A549 (cell line): ENCODE measurements around the gene ZNF683. TPM values are rescaled to one million over a fixed set of nuclear protein-coding genes. Genes with fewer than 3 reads are reported as not detected.
"Not testable (repeated sequence)": the region's sequence is repeated elsewhere in the genome, so short reads cannot be mapped to it uniquely, and the experiment has no call there.

Experiments
- ATAC-seq, 2 experiments: fragments of 200-7000 bp in 1 of 2; fragments of >200 bp in 1 of 2; cut with Nextera tagmentation in 1 of 2; cut with Tn5 transposase in 1 of 2; 3 replicates each; pipeline versions ENCODE4 v1.8.0 to v1.9.1; 2018 to 2020; ENCODE audit warnings: mild to moderate bottlenecking in 1 of 2, moderate library complexity in 1 of 2
- CTCF ChIA-PET: fragments of 300-600 bp; sonication (Branson Sonifier 250); formaldehyde crosslinking; extraction: SDS; loops from one replicate; lab custom pipeline; 2021; ENCODE audit warnings: antibody characterized with exemption, inconsistent platforms; lab: Yijun Ruan, JAX
- POLR2A ChIA-PET: fragments of 350-600 bp; formaldehyde crosslinking; extraction: SDS; loops from one replicate; lab custom pipeline; 2021; ENCODE audit warnings: antibody characterized with exemption, inconsistent platforms; lab: Yijun Ruan, JAX
- DNase-seq, 2 experiments: peaks; one replicate each; pipeline versions ENCODE4 v3.0.0 to v3.0.0-alpha.2; 2011 to 2016; ENCODE audit warnings: low read depth in 1 of 2, low spot score in 1 of 2
- FAIRE-seq: peaks from 2 replicates; lab custom pipeline; 2011; peaks lifted over from hg19 to GRCh38; lab: Jason Lieb, UNC
- H3K27ac ChIP-seq, 2 experiments: fragments of >200 bp; sonication (Bioruptor Twin); formaldehyde crosslinking; 3 replicates each; pipeline ENCODE4 v1.5.1; 2016 to 2017
- H3K4me1 ChIP-seq: fragments of >200 bp; sonication (Bioruptor Twin); formaldehyde crosslinking; 3 replicates; pipeline ENCODE4 v1.6.1; 2016
- H3K4me2 ChIP-seq: fragments of >200 bp; sonication (Bioruptor Twin); formaldehyde crosslinking; 3 replicates; pipeline ENCODE4 v1.6.1; 2016
- H3K4me3 ChIP-seq: fragments of >200 bp; sonication (Bioruptor Twin); formaldehyde crosslinking; 3 replicates; pipeline ENCODE4 v1.5.1; 2016
- H3K9me3 ChIP-seq: fragments of >200 bp; sonication (Bioruptor Twin); formaldehyde crosslinking; 3 replicates; pipeline ENCODE4 v1.6.1; 2016
- CBX8 ChIP-seq: fragments of 200-600 bp; sonication (generic); IDR thresholded peaks from 2 replicates; pipeline ENCODE4 v1.6.1; 2016
- CEBPB ChIP-seq, 2 experiments: fragments of >200 bp in 1 of 2; sonication (Bioruptor Twin) in 1 of 2; formaldehyde crosslinking in 1 of 2; IDR thresholded peaks; 2 replicates each; pipeline ENCODE4 v1.6.1; 2012 to 2016
- CTCF ChIP-seq: fragments of >200 bp; sonication (Bioruptor Twin); formaldehyde crosslinking; IDR thresholded peaks from 3 replicates; pipeline ENCODE4 v1.5.1; 2016
- E2F6 ChIP-seq: IDR thresholded peaks from 2 replicates; pipeline ENCODE4 v1.6.1; 2012; ENCODE audit warnings: low read depth, borderline replicate concordance
- EHMT2 ChIP-seq: fragments of 200-600 bp; sonication (generic); IDR thresholded peaks from 2 replicates; pipeline ENCODE4 v1.6.1; 2016; ENCODE audit warnings: antibody characterized with exemption, low read depth, mild to moderate bottlenecking, moderate library complexity
- EP300 ChIP-seq, 2 experiments: fragments of >200 bp; sonication (Bioruptor Twin); formaldehyde crosslinking; IDR thresholded peaks; 2 replicates in 1 of 2; 3 replicates in 1 of 2; pipeline ENCODE4 v1.6.1; 2016 to 2017
- ESRRA ChIP-seq: fragments of 150-350 bp; IDR thresholded peaks from 2 replicates; pipeline ENCODE4 v1.6.1; 2014; ENCODE audit warnings: mild to moderate bottlenecking, low read length, borderline replicate concordance
- HOXB13 ChIP-seq: fragments of 250-450 bp; sonication (Bioruptor Pico); IDR thresholded peaks from 2 replicates; pipeline ENCODE4 v1.5.0; 2020; ENCODE audit warnings: low read depth, mild to moderate bottlenecking, moderate library complexity
- JUN ChIP-seq, 2 experiments: fragments of >200 bp; sonication (Bioruptor Twin); formaldehyde crosslinking; IDR thresholded peaks; 2 replicates in 1 of 2; 3 replicates in 1 of 2; pipeline ENCODE4 v1.6.1; 2016 to 2017
- JUNB ChIP-seq: fragments of >200 bp; sonication (Bioruptor Twin); formaldehyde crosslinking; IDR thresholded peaks from 2 replicates; pipeline ENCODE4 v1.6.1; 2016
- KDM1A ChIP-seq: fragments of 200-600 bp; sonication (generic); IDR thresholded peaks from 2 replicates; pipeline ENCODE4 v1.6.1; 2016; ENCODE audit warnings: low read depth, mild to moderate bottlenecking
- KDM5A ChIP-seq: fragments of 200-600 bp; sonication (generic); IDR thresholded peaks from 2 replicates; pipeline ENCODE4 v1.6.1; 2016; ENCODE audit warnings: antibody characterized with exemption, mild to moderate bottlenecking
- MAFK ChIP-seq: fragments of 450-650 bp; IDR thresholded peaks from 2 replicates; pipeline ENCODE4 v1.6.1; 2014; ENCODE audit not compliant: partially characterized antibody
- MYC ChIP-seq: IDR thresholded peaks from 2 replicates; pipeline ENCODE4 v1.6.1; 2012; ENCODE audit warnings: mild to moderate bottlenecking, inconsistent platforms, low read length, improper control_type of control experiment, borderline replicate concordance
- NPAS2 ChIP-seq: fragments of 250-450 bp; sonication (Bioruptor Pico); IDR thresholded peaks from 2 replicates; pipeline ENCODE4 v1.8.0; 2022; ENCODE audit warnings: mild to moderate bottlenecking, moderate library complexity, borderline replicate concordance
- NR3C1 ChIP-seq: fragments of >200 bp; sonication (Bioruptor Twin); formaldehyde crosslinking; IDR thresholded peaks from 3 replicates; pipeline ENCODE4 v1.6.1; 2017
- POLR2A ChIP-seq: IDR thresholded peaks from 2 replicates; pipeline ENCODE4 v1.6.1; 2012; ENCODE audit warnings: mild to moderate bottlenecking, low read length
- RAD21 ChIP-seq, 2 experiments: fragments of >200 bp in 1 of 2; sonication (Bioruptor Twin) in 1 of 2; formaldehyde crosslinking in 1 of 2; IDR thresholded peaks in 1 of 2; conservative IDR thresholded peaks in 1 of 2; 2 replicates in 1 of 2; 3 replicates in 1 of 2; pipeline ENCODE4 v1.6.1; 2012 to 2018; ENCODE audit warnings: inconsistent platforms in 1 of 2
- RCOR1 ChIP-seq: fragments of 150-350 bp; IDR thresholded peaks from 2 replicates; pipeline ENCODE4 v1.6.1; 2014; ENCODE audit warnings: antibody characterized with exemption, low read length, low read depth
- REST ChIP-seq: fragments of 200-600 bp; sonication (generic); IDR thresholded peaks from 2 replicates; pipeline ENCODE4 v1.6.1; 2016; ENCODE audit warnings: antibody characterized with exemption, mild to moderate bottlenecking, moderate library complexity
- RFX5 ChIP-seq: fragments of 450-650 bp; IDR thresholded peaks from 2 replicates; pipeline ENCODE4 v1.7.1; 2014; ENCODE audit warnings: antibody characterized with exemption, mild to moderate bottlenecking, moderate library complexity
- SMC3 ChIP-seq: fragments of >200 bp; sonication (Bioruptor Twin); formaldehyde crosslinking; IDR thresholded peaks from 3 replicates; pipeline ENCODE4 v1.6.1; 2018; ENCODE audit warnings: inconsistent platforms
- ZC3H11A ChIP-seq: fragments of 450-650 bp; IDR thresholded peaks from 2 replicates; pipeline ENCODE4 v1.6.1; 2014; ENCODE audit warnings: antibody characterized with exemption, mild to moderate bottlenecking
- ZNF302 ChIP-seq: fragments of 250-450 bp; sonication (Bioruptor Pico); IDR thresholded peaks from 2 replicates; pipeline ENCODE4 v1.9.0; 2021; ENCODE audit warnings: inconsistent platforms, mild to moderate bottlenecking, moderate library complexity
- ZSCAN20 ChIP-seq: fragments of 250-450 bp; sonication (Bioruptor Pico); IDR thresholded peaks from 2 replicates; pipeline ENCODE4 v1.8.0; 2022; ENCODE audit warnings: mild to moderate bottlenecking, moderate library complexity
- WGBS: methylation state at CpG from one replicate; pipeline ENCODE4 v1.1.6; 2017; ENCODE audit errors: missing lambda C conversion rate; 5-methylcytosine and 5-hydroxymethylcytosine counted together
- polyA plus RNA-seq, 4 experiments: library from polyadenylated mRNA; depleted of rRNA in 3 of 4; stranded (reverse); fragments of >200 nt; fragmentation: RNase III in 1 of 4; extraction: RNeasy Plus Mini Kit Qiagen cat#74134 plus additional on column Dnase treatment in 1 of 4; gene quantifications; 2 replicates in 3 of 4; 3 replicates in 1 of 4; pipeline ENCODE4 v1.2.3, GENCODE V29; 2011 to 2017

The ZNF683 gene
- polyA plus RNA-seq, 2 of the 4 experiments (the other 2 are of a cell fraction) = not detected

GRCh38 chr1:26378088-26378878 is 5.7 kb upstream of the ZNF683 start (continued):
- TF ChIP-seq ESRRA (no peak), CTCF (no peak), ZC3H11A (no peak), NR3C1 (no peak), JUN (IDR thresholded peaks at IDR 0.05) (peak in 1 of 2 experiments; percentile 28; a peak in 1 of 5 replicates), EP300 (IDR thresholded peaks at IDR 0.05) (peak; percentile 14 to 17; a peak in 2 of 5 replicates), MAFK (no peak), EHMT2 (no peak)

- H3K4me3 ChIP-seq = no peak overlapping the region
- no peaks in the 10 kb centered on the region for H3K9me3 ChIP-seq
- FAIRE-seq (no peak), ATAC-seq (no peak), DNase-seq (no peak)
- no peak overlapping the region for H3K27ac ChIP-seq
- H3K4me2 ChIP-seq = no peak overlapping the region
- CTCF ChIA-PET = interaction anchor here (0.9 to 8.1 kb wide), 5 partner anchors 13 to 134 kb away, joined by 3 to 85 read pairs (median 15); no protein-coding TSS in a partner anchor
- POLR2A ChIA-PET = no interaction called here
- 82% methylated on average over 4 of the region's 4 CpGs for WGBS
- no peak for TF ChIP-seq SMC3
- TF ChIP-seq KDM5A = no peak
- TF ChIP-seq HOXB13 (CRISPR knock-in tag) = no peak
- no peak for TF ChIP-seq E2F6
- no peak for TF ChIP-seq MYC
- peaks cover 23% of the 10 kb centered on the region for H3K4me1 ChIP-seq
These were observed 3.5 kb upstream of the ZNF683 start for GRCh38 chr1:26376050-26376449.

- Histone ChIP-seq H3K4me3 (no peak overlapping the region), H3K9me3 (no peaks in the 10 kb centered on the region), H3K27ac (0 out of 6 replicates have a peak overlapping the region, but pooled peaks of 1 of the 2 experiments have one; percentile 37), H3K4me1 (peaks cover 23% of the 10 kb centered on the region), H3K4me2 (no peak overlapping the region)
- no peak for FAIRE-seq
- no peak for ATAC-seq
- POLR2A ChIA-PET = no interaction called here
- DNase-seq = no peak
- CTCF ChIA-PET = interaction anchor here (0.7 to 8.1 kb wide), 8 partner anchors 12 to 99 kb away, joined by 3 to 85 read pairs (median 4); no protein-coding TSS in a partner anchor
- TF ChIP-seq JUNB (no peak), ZC3H11A (no peak), KDM5A (no peak), HOXB13 (CRISPR knock-in tag) (no peak), CBX8 (no peak), REST (no peak), CEBPB (IDR thresholded peaks at IDR 0.05) (no peak), NPAS2 (CRISPR knock-in tag) (no peak), RCOR1 (no peak), ZSCAN20 (CRISPR knock-in tag) (no peak), POLR2A (no peak), KDM1A (no peak), RAD21 (conservative IDR thresholded peaks at IDR 0.05 in 1 of 2, IDR thresholded peaks at IDR 0.05 in 1 of 2) (no peak), ZNF302 (CRISPR knock-in tag) (no peak), SMC3 (no peak), ESRRA (no peak), RFX5 (no peak)
- WGBS = 92% methylated on average over 6 of the region's 6 CpGs
These were observed 2.5 kb upstream of the ZNF683 start for GRCh38 chr1:26375081-26375480.

- 44% methylated on average over 2 of the region's 2 CpGs for WGBS
- H3K27ac ChIP-seq = 0 out of 6 replicates have a peak overlapping the region, but pooled peaks of 1 of the 2 experiments have one; percentile 14
- FAIRE-seq, DNase-seq, H3K4me3 ChIP-seq, H3K4me2 ChIP-seq, H3K9me3 ChIP-seq, POLR2A ChIA-PET, ATAC-seq: not testable (repeated sequence)
- peaks cover 23% of the 10 kb centered on the region for H3K4me1 ChIP-seq
- CTCF ChIA-PET = interaction anchor here (0.5 to 8.1 kb wide), 11 partner anchors 11 to 1169 kb away, joined by 3 to 85 read pairs (median 4); partner anchors contain the start of gene CEP85
These were observed 1.8 kb upstream of the ZNF683 start for GRCh38 chr1:26374361-26374760.
